Nephron (organoid): Measurements from ENCODE around the gene WDCP.

ENCODE experiments used
- H3K27ac Mint-ChIP-seq, 3 experiments: 2 replicates each; pipeline ENCODE4 v1.8.0; 2020; ENCODE audit warnings: mixed read lengths in 3 of 3, mild to moderate bottlenecking in 2 of 3, moderate library complexity in 1 of 3
- H3K27me3 Mint-ChIP-seq: 2 replicates; pipeline ENCODE4 v1.8.0; 2021; ENCODE audit warnings: low read depth, mild to moderate bottlenecking, moderate library complexity, mixed read lengths
- H3K36me3 Mint-ChIP-seq: 2 replicates; pipeline ENCODE4 v1.8.0; 2020; ENCODE audit warnings: low read depth, mixed read lengths
- H3K4me1 Mint-ChIP-seq: 2 replicates; pipeline ENCODE4 v1.8.0; 2020; ENCODE audit warnings: mixed read lengths
- H3K4me3 Mint-ChIP-seq, 3 experiments: 2 replicates each; pipeline ENCODE4 v1.8.0; 2020; ENCODE audit warnings: mild to moderate bottlenecking in 3 of 3, mixed read lengths in 3 of 3, moderate library complexity in 2 of 3
- H3K9me3 Mint-ChIP-seq: 2 replicates; pipeline ENCODE4 v1.8.0; 2020; ENCODE audit warnings: mixed read lengths
- TF ChIP-seq, protein P1 (sequence below), 3 experiments: fragments of 200-600 bp; sonication (generic); IDR thresholded peaks; one replicate each; pipeline ENCODE4 v1.5.0; 2021; ENCODE audit warnings: antibody characterized with exemption in 3 of 3; ENCODE audit not compliant: unreplicated experiment in 3 of 3

WDCP gene

DNA sequence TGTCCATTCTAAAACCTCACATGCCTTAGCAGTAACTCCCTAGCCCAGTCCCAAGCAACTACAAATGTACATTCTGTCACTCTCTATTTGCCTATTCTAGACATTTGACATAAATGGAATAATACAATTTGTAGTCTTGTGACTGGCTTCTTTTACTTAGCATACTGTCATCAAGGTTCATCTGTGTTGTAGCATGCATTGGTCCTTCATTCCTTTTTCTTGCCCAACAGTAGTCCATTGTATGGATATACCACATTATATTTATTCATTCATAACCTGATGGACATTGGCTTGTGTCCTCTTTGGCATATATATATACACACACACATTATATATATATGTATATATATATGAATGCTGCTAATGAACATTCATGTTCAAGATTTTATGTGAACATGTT is 39.5 kb downstream of the WDCP start:
- Mint-ChIP-seq H3K27me3 (peaks cover 39% of the 10 kb centered on the region), H3K27ac (no peak overlapping the region), H3K9me3 (no peaks in the 10 kb centered on the region)

DNA sequence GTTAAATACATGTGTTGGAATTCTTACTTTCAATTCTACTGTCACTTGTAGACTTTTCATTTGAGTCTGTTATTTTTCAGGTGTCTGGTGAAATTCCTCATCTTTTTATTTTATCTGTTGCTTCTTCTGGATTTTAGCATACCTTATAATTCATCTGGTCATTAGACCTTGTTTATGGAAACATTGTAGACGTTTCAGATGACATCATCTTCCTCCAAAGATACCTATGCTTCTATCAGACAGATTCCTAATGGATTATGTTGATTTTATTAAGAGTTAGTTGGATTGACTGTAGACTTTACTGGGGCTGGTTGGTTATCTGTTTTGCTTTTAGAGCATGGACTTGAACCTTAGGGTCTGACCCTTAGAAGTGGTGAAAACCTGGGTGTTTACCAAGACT is 52.6 kb downstream of the WDCP start:
- Mint-ChIP-seq H3K9me3 (no peaks in the 10 kb centered on the region), H3K27ac (no peak overlapping the region), H3K4me1 (no peaks in the 10 kb centered on the region), H3K36me3 (peaks cover 36% of the 10 kb centered on the region), H3K27me3 (no peaks in the 10 kb centered on the region), H3K4me3 (no peak overlapping the region)
- TF ChIP-seq, protein P1, sequence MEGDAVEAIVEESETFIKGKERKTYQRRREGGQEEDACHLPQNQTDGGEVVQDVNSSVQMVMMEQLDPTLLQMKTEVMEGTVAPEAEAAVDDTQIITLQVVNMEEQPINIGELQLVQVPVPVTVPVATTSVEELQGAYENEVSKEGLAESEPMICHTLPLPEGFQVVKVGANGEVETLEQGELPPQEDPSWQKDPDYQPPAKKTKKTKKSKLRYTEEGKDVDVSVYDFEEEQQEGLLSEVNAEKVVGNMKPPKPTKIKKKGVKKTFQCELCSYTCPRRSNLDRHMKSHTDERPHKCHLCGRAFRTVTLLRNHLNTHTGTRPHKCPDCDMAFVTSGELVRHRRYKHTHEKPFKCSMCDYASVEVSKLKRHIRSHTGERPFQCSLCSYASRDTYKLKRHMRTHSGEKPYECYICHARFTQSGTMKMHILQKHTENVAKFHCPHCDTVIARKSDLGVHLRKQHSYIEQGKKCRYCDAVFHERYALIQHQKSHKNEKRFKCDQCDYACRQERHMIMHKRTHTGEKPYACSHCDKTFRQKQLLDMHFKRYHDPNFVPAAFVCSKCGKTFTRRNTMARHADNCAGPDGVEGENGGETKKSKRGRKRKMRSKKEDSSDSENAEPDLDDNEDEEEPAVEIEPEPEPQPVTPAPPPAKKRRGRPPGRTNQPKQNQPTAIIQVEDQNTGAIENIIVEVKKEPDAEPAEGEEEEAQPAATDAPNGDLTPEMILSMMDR (IDR thresholded peaks at IDR 0.05; ENCODE audit: unreplicated experiment in 3 of 3): no peak

More for the DNA sequence above, 39.5 kb downstream of the WDCP start:
- H3K36me3 Mint-ChIP-seq: peaks cover 1% of the 10 kb centered on the region
- H3K4me1 Mint-ChIP-seq: no peaks in the 10 kb centered on the region
- TF ChIP-seq, protein P1 (IDR thresholded peaks at IDR 0.05; ENCODE audit: unreplicated experiment in 3 of 3): no peak
- H3K4me3 Mint-ChIP-seq: no peak overlapping the region

DNA sequence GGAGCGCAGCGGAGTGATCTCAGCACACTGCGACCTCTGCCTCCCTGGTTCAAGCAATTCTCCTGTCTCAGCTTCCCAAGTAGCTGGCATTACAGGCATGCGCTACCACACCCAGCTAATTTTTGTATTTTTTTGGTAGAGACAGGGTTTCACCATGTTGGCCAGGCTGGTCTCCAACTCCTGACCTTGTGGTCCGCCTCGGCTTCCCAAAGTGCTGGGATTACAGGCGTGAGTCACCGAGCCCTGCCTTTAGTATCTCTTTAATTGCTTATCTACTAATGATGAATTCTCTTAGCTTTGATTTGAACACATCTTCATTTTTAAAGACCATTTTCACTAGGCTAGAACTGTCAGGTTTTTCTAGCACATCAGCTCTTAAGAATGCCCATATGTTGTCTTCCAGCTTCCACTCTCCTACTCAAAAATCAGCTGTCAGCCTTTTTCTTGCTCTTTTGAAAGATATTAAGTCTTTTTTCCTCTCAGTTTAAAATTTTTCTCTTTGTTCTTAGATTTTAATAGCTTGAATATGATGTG is 53.4 kb downstream of the WDCP start:
- Mint-ChIP-seq H3K4me3 (no peak overlapping the region), H3K36me3 (peaks cover 33% of the 10 kb centered on the region), H3K9me3 (no peaks in the 10 kb centered on the region), H3K27ac (no peak overlapping the region), H3K27me3 (no peaks in the 10 kb centered on the region), H3K4me1 (no peaks in the 10 kb centered on the region)
- TF ChIP-seq, protein P1 (IDR thresholded peaks at IDR 0.05; ENCODE audit: unreplicated experiment in 3 of 3): no peak

DNA sequence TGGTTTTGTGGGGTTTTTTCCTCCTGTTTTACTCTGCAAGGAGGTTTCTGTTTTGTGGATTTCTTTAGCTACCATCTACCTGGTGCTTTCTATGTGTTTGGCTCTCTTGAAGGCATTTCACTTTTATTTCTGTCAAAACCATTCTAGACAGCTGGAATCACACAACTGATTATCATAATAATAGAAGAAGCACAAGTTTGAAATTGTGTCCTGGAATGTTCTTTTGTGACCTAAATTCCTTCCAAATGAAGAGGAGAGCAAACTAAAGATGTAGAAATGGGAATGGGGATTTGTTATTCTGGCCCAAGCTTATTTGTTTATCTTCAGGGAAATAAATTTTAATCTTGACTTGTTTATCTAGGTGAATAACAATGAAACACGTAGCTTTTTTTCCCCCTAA is 54.3 kb downstream of the WDCP start:
- H3K4me3 Mint-ChIP-seq: no peak overlapping the region
- H3K4me1 Mint-ChIP-seq: no peaks in the 10 kb centered on the region
- H3K27ac Mint-ChIP-seq: no peak overlapping the region
- peaks cover 32% of the 10 kb centered on the region for H3K36me3 Mint-ChIP-seq
- no peaks in the 10 kb centered on the region for H3K9me3 Mint-ChIP-seq
- TF ChIP-seq, protein P1 (IDR thresholded peaks at IDR 0.05; ENCODE audit: unreplicated experiment in 3 of 3): no peak
- no peaks in the 10 kb centered on the region for H3K27me3 Mint-ChIP-seq

DNA sequence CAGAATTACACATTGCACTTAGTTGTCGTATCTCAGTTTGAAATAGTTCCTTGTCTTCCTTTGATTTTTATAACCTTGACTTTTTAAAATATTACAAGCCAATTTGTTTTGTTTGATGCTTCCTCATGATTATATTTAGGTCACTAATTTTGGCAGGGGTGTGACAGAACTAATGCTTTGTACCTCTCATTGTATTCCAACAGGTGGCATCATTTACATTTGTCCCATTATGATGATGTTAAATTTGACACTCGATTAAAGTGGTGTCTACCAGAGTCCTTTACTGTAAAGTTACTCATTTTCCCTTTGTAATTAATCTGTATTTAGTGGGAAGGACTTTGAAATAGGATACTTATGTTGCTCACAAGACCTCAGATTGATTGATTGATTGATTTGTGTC is 58.8 kb downstream of the WDCP start:
- H3K27me3 Mint-ChIP-seq: no peaks in the 10 kb centered on the region

More for the DNA sequence above, 58.8 kb downstream of the WDCP start:
- H3K9me3 Mint-ChIP-seq: no peaks in the 10 kb centered on the region
- H3K4me1 Mint-ChIP-seq: no peaks in the 10 kb centered on the region
- H3K36me3 Mint-ChIP-seq: peaks cover 30% of the 10 kb centered on the region
- H3K27ac Mint-ChIP-seq: no peak overlapping the region
- TF ChIP-seq, protein P1 (IDR thresholded peaks at IDR 0.05; ENCODE audit: unreplicated experiment in 3 of 3): no peak
- H3K4me3 Mint-ChIP-seq: no peak overlapping the region
